AG09309 (cell line): ENCODE data around the gene PTAFR.

Experiments
- DNase-seq: peaks from one replicate; pipeline ENCODE4 v3.0.0-alpha.2; 2010; ENCODE audit warnings: low read depth
- H3K4me3 ChIP-seq: 2 replicates; pipeline ENCODE4 v1.5.1; 2011; ENCODE audit warnings: mild to moderate bottlenecking, low read depth, low read length, moderate library complexity; ENCODE audit not compliant: control insufficient read depth
- CTCF ChIP-seq: IDR thresholded peaks from 2 replicates; pipeline ENCODE4 v1.5.1; 2011; ENCODE audit warnings: mild to moderate bottlenecking, low read depth, low read length, inconsistent platforms; ENCODE audit not compliant: insufficient read depth, control insufficient read depth; ENCODE audit errors: missing control alignments

Gene PTAFR

DNA sequence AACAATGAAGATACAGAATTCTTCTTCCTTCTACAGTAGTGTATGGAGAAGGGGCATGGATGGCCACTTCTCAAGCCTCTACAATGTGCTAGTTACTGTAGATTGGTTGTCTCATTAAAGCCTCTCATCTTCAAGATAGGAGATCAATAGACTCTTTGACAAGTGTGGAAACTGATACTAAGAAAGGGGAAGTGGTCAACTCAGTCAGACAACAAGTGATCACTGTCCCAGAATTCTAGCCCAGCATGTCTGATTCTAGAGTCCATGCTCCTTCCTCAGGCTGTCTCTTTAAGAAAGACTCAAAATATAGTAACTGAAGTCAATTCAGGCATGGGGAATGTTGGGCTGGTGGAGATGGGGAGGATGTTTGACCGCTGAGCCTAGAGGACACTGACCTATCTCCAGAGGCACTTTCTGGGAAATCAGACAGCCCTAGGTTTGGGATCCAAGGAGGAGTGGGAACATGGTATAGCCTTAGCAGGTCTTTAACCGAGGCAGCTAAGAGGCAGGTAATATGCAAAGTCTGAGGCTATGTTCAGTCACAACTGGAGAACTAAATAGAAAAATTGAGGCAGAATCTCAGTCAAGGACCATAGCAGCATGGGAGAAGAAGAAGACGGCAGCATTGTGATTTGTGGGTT is 48.8 kb downstream of the PTAFR start:
- TF ChIP-seq CTCF: no peak
- H3K4me3 ChIP-seq: no peak overlapping the region
- no peak for DNase-seq

DNA sequence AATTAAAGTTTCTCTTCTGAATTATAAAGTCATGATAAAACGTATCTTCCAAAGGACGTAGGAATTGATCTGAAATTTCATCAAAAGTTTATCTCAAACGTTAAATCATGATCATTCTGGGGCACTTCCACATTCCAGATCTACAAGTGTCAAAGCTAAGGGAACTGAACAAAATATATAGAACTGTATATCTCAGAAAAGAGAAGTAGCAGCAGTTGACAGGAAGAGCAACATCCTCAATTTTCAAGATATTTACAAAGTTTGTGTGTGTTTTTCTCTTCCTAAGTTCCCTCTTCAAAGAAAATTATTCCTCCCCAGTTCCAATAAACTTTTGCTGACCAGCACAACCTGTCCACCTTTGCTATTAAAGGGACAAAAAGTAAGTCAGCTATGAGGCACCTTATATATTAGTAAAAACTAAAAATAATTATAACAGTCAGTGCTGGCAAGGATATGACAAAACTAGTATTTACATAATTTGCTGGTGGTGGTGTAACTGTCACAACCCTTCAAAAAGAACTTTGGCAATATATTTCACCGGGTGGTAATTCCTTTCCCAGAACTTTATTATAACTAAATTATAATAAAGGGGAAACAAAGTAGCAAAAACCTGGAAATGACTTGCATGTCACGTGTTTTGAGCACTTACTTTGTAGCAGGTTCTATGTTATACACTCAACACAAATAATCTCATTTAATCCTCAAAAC is 49.6 kb downstream of the PTAFR start:
- H3K4me3 ChIP-seq: no peak overlapping the region
- no peak for DNase-seq
- no peak for TF ChIP-seq CTCF

GRCh38 chr1:28126212-28126611 is 50.3 kb downstream of the PTAFR start:
- TF ChIP-seq CTCF: no peak
- no peak for DNase-seq
- H3K4me3 ChIP-seq: no peak overlapping the region

DNA sequence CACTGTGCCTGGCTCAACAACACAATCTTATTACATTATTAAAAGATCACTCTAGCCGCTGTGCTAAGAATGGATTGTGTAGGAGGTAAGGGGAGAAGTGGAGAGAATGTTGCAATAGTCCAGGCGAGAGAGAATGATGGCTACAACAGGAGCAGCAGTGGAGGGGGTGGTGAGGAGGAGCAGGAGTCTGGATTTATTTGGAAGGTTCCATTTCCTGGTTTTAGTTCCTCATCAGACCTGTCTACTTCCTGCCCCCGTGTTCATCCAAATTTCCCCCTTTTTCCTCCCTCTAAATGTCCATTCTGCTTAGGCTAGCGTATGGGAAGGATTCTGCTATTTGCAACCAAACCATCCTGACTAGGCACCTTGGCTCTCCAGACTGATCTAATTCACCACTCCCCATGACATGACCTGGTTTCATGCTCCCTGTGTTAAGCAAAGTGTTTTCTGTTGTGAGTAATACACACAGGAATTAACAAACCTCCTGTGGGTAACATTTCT is 53.0 kb downstream of the PTAFR start:
- DNase-seq: no peak
- TF ChIP-seq CTCF: no peak
- no peak overlapping the region for H3K4me3 ChIP-seq

- DNase-seq: no peak
- no peak for TF ChIP-seq CTCF
- no peak overlapping the region for H3K4me3 ChIP-seq
Observed at GRCh38 chr1:28122183-28122582, 54.3 kb downstream of the PTAFR start.

- no peak overlapping the region for H3K4me3 ChIP-seq
- no peak for TF ChIP-seq CTCF
- no peak for DNase-seq
Observed at GRCh38 chr1:28119556-28119955, 56.9 kb downstream of the PTAFR start.
